MM.1S (cell line): ENCODE data around the gene GALNS.

Source experiments
- DNase-seq: peaks from one replicate; pipeline ENCODE4 v3.0.0-alpha.2; 2015
- H2AFZ ChIP-seq: fragments of 300-600 bp; sonication (generic); 2 replicates; pipeline ENCODE4 v1.6.0; 2016; ENCODE audit warnings: antibody characterized with exemption, low read length
- H3F3A ChIP-seq: fragments of 300-600 bp; sonication (generic); 2 replicates; pipeline ENCODE4 v1.6.1; 2016; ENCODE audit warnings: mild to moderate bottlenecking, antibody characterized with exemption, low read length, moderate library complexity, mixed read lengths; ENCODE audit not compliant: insufficient read depth
- H3K27ac ChIP-seq: fragments of 300-600 bp; sonication (generic); 2 replicates; pipeline ENCODE4 v1.5.1; 2016; ENCODE audit warnings: mild to moderate bottlenecking, low read length
- H3K27me3 ChIP-seq: fragments of 300-600 bp; sonication (generic); replicated peaks from 2 replicates; pipeline ENCODE4 v1.6.0; 2016; ENCODE audit warnings: low read length; ENCODE audit not compliant: insufficient read depth
- H3K36me3 ChIP-seq: fragments of 300-600 bp; sonication (generic); replicated peaks from 2 replicates; pipeline ENCODE4 v1.6.1; 2016; ENCODE audit warnings: mild to moderate bottlenecking, low read length, mixed read lengths; ENCODE audit not compliant: insufficient read depth
- H3K4me1 ChIP-seq: fragments of 300-600 bp; sonication (generic); 2 replicates; pipeline ENCODE4 v1.6.1; 2016; ENCODE audit warnings: low read length, mixed read lengths
- H3K4me2 ChIP-seq: fragments of 300-600 bp; sonication (generic); 2 replicates; pipeline ENCODE4 v1.6.0; 2016; ENCODE audit warnings: low read depth, low read length
- H3K4me3 ChIP-seq: fragments of 300-600 bp; sonication (generic); 2 replicates; pipeline ENCODE4 v1.5.1; 2016; ENCODE audit warnings: low read length, mixed read lengths
- H3K79me2 ChIP-seq: fragments of 300-600 bp; sonication (generic); 2 replicates; pipeline ENCODE4 v1.6.1; 2016; ENCODE audit warnings: mixed run types, low read length, mixed read lengths
- H3K9ac ChIP-seq: fragments of 300-600 bp; sonication (generic); 2 replicates; pipeline ENCODE4 v1.6.1; 2016; ENCODE audit warnings: low read length, mixed read lengths
- H3K9me2 ChIP-seq: fragments of 300-600 bp; sonication (generic); replicated peaks from 2 replicates; pipeline ENCODE4 v1.6.1; 2016; ENCODE audit warnings: mild to moderate bottlenecking, low read length, mixed read lengths; ENCODE audit not compliant: insufficient read depth
- H3K9me3 ChIP-seq: fragments of 300-600 bp; sonication (generic); replicated peaks from 2 replicates; pipeline ENCODE4 v1.6.1; 2016; ENCODE audit warnings: mild to moderate bottlenecking, low read length, mixed read lengths; ENCODE audit not compliant: insufficient read depth
- H4K20me1 ChIP-seq: fragments of 300-600 bp; sonication (generic); 2 replicates; pipeline ENCODE4 v1.6.1; 2016; ENCODE audit warnings: mild to moderate bottlenecking, low read length, moderate library complexity, mixed read lengths; ENCODE audit not compliant: insufficient read depth
- CTCF ChIP-seq: fragments of 300-600 bp; sonication (generic); IDR thresholded peaks from 2 replicates; pipeline ENCODE4 v1.5.1; 2016; ENCODE audit warnings: antibody characterized with exemption, low read length, mixed read lengths
- EZH2 ChIP-seq: fragments of 300-600 bp; sonication (generic); optimal IDR thresholded peaks from 2 replicates; pipeline ENCODE3; 2017; ENCODE audit warnings: low read depth, mild to moderate bottlenecking, antibody characterized with exemption, low read length, mixed read lengths
- EZH2phosphoT487 ChIP-seq: fragments of 300-600 bp; sonication (generic); IDR thresholded peaks from 2 replicates; pipeline ENCODE4 v1.6.1; 2018; ENCODE audit warnings: antibody characterized with exemption, low read length

The GALNS gene

DNA sequence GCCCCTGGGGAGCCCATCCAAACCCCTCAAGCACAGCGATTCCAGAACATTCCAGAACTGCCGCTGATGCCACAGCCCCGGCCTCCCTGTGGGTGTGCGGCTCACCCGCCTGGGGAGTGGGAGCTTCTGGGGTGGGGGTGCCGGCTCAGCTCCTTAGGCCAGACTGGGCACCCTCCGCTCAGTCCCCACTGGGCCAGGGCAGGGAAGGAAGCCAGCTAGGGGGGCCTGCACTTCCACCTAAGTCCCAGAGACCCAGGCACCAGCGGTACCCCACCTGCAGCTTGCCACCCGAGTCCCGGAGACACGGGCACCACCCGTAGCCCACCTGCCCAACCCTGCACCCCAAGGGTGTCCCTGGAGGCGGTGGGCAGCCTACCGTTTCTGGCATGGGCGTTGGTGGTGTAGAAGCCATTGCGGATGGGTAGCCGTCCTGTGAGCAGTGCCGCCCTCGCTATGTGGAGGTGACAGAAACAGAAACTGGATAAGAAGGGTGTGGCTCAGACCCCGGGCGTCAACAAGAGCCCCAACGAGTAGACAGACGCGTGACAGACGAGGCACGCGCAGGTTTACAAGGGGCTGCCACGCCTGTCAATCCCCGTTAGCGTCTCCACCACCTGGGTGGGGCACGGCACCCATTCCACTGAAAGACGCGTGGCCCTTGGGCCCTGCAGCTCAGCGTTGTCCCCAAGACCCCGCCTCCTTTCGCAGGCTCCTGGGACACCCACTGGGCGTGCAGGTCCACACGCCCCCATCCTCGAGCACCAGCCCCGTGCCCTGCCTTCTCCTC is 15.0 kb downstream of the GALNS start:
- Histone ChIP-seq H3K27ac (no peak overlapping the region), H3K4me2 (no peak overlapping the region), H3K79me2 (no peaks in the 10 kb centered on the region), H3K27me3 (no peaks in the 10 kb centered on the region; the same call in 1 of the 2 replicates), H3K9ac (no peak overlapping the region), H3K36me3 (no peaks in the 10 kb centered on the region), H3K4me1 (no peaks in the 10 kb centered on the region), H3K4me3 (no peak overlapping the region), H3K9me3 (no peaks in the 10 kb centered on the region), H2AFZ (no peak overlapping the region), H3K9me2 (no peaks in the 10 kb centered on the region), H4K20me1 (no peaks in the 10 kb centered on the region), H3F3A (no peaks in the 10 kb centered on the region)
- no peak for TF ChIP-seq EZH2
- TF ChIP-seq EZH2phosphoT487: no peak
- no peak for TF ChIP-seq CTCF
- no peak for DNase-seq

GRCh38 chr16:88840600-88841215 is 16.0 kb downstream of the GALNS start:
- Histone ChIP-seq H3K4me3 (no peak overlapping the region), H3K4me2 (no peak overlapping the region), H3K9me3 (no peaks in the 10 kb centered on the region), H3F3A (no peaks in the 10 kb centered on the region), H3K79me2 (no peaks in the 10 kb centered on the region), H4K20me1 (no peaks in the 10 kb centered on the region), H3K27ac (no peak overlapping the region), H3K9me2 (no peaks in the 10 kb centered on the region), H3K36me3 (no peaks in the 10 kb centered on the region), H2AFZ (no peak overlapping the region), H3K9ac (no peak overlapping the region), H3K27me3 (no peaks in the 10 kb centered on the region; the same call in 1 of the 2 replicates), H3K4me1 (no peaks in the 10 kb centered on the region)
- DNase-seq: no peak
- no peak for TF ChIP-seq CTCF
- TF ChIP-seq EZH2phosphoT487: no peak
- no peak for TF ChIP-seq EZH2

- no peak overlapping the region for H2AFZ ChIP-seq
- no peaks in the 10 kb centered on the region for H3F3A ChIP-seq
- no peaks in the 10 kb centered on the region; the same call in none of the 2 replicates for H3K27me3 ChIP-seq
- no peak overlapping the region for H3K4me2 ChIP-seq
- DNase-seq: no peak
- H3K4me1 ChIP-seq: no peaks in the 10 kb centered on the region
- no peaks in the 10 kb centered on the region for H3K9me3 ChIP-seq
- no peaks in the 10 kb centered on the region for H3K36me3 ChIP-seq
- no peaks in the 10 kb centered on the region for H4K20me1 ChIP-seq
- no peaks in the 10 kb centered on the region for H3K79me2 ChIP-seq
- no peak overlapping the region for H3K4me3 ChIP-seq
- TF ChIP-seq CTCF: no peak
- no peak for TF ChIP-seq EZH2phosphoT487
- TF ChIP-seq EZH2: no peak
- H3K9me2 ChIP-seq: no peaks in the 10 kb centered on the region
- H3K9ac ChIP-seq: no peak overlapping the region
- no peak overlapping the region for H3K27ac ChIP-seq
Observed at GRCh38 chr16:88839745-88840599, 16.8 kb downstream of the GALNS start.
